Esophagus squamous epithelium (tissue), 4 donors: ENCODE data around the gene EIF2AK3.

ENCODE experiments used
- CTCF ChIP-seq, 6 experiments: fragments of 450-650 bp in 4 of 6; fragments of 200-600 bp in 2 of 6; sonication (generic) in 2 of 6; IDR thresholded peaks; one replicate each; pipeline ENCODE4 v1.5.1; 2016 to 2019; ENCODE audit warnings: antibody characterized with exemption in 6 of 6, mild to moderate bottlenecking in 4 of 6, moderate library complexity in 4 of 6
- POLR2A ChIP-seq, 4 donors: fragments of 450-650 bp; IDR thresholded peaks; one replicate each; pipeline ENCODE4 v1.6.1; 2017; ENCODE audit warnings: antibody characterized with exemption in 4 of 4, mild to moderate bottlenecking in 4 of 4, moderate library complexity in 3 of 4

DNA sequence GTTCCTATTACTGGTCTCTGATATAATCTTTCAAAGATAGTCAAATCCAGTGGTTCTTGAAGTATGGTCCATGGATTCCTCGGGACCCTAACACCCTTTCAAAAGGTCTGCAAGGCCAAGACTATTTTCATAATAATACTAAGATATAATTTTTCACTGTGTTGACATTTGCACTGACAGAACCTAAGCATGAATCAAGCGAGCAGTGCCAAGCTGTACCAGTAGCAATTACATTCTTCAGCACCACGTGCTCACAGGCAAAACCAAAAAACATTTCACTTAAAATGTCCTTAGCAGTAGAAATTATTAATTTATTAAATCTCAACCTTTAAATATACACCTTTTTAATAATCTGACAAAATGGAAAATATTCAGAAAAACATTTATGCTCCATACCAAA, 59.1 kb downstream of the EIF2AK3 start:
- TF ChIP-seq CTCF (IDR thresholded peaks at IDR 0.05) (no peak), POLR2A (IDR thresholded peaks at IDR 0.05) (no peak)
